Measurements from ENCODE around the gene KHNYN.
A peak's percentile ranks its signal among the peaks of the same experiment; 100 is the strongest.

Gene KHNYN

DNA sequence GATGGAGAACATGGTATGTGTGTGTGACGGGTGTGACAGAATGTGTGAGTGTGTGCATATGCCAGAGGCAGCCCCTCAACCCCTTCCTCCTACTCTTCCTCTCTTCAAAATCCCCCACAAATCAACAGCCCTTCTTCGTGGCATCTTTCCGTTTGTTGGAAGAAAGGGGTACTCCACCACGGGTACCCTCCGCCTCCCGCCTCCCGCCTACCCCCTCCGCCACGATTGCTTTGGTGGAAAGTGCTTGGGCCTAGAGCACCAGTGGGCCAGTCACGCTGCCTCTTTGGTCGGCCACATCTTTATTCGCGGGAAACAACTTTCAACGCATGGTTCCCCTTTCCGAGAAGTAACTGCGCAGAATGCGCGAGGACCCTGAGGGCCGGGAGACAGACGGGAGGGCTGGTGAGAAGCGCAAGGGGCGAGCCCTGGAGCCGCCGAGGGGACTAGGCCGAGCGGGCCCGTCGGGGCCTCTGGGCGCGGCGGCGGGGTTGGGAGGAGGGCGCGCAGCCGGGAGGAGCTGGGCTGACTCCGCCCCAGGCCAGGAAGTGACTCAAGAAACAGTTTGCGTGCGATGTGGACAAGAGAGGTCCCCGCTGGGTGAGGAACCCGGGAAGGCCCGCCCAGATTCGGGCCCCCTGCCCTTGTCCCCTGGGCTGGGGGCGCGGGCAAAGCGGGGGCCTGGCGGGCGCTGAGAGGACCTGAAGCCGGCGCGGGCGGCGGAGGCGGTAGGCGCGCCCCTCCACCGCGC lies at the start of gene KHNYN, which contains the start of gene CBLN3:
Gene KHNYN (plus strand): TSS at position 560 of the 748 bp plus-strand sequence. CDS start 777 bp downstream, outside the sequence.
Gene CBLN3 (minus strand): TSS at position 274 of the 748 bp plus-strand sequence. CDS start 614 bp downstream, outside the sequence.
- Histone ChIP-seq H3K27me3 (ENCODE audit: insufficient read depth, low read length, poor library complexity, severe bottlenecking) (no peaks in the 10 kb centered on the region), H3K9ac (ENCODE audit: low read depth, low read length, poor library complexity, severe bottlenecking) (peak within 1 kb of the TSS; percentile 92)

DNA sequence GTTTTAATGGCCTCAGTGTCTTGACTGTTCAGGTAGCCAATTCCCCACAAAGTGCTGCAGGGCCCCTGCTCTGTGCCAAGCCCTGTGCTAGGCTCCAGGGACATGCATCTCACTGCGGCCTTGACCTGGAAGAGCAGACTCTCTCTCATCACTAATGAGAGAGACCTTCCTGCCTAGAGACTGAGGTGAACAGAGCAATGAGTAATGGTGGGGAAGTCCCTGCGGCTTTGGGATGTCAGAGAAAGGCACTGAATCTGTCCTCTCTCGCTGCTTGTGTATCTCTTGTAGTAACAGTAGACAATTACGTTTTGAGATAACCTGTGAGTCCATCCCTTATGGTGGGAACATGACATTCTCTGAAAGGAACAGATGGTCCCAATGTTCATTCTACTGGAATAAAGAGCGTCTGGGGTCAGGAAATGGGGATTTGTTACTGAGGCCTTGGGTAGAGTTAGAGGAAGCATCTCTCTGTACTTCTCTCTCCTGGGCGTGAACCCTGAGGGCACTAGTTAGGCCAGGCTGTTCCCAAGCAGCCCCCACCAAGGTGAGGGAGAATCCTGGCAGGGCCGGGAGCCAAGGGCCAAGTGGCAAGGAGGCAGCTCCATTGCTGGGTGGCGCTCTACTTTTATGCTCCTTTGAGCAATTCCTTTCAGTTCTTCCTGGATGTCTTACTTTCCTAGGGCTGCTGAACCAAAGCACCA lies 48.2 kb upstream of the KHNYN start:
- Histone ChIP-seq H3K4me2 (ENCODE audit: low read depth, low read length, poor library complexity, severe bottlenecking) (no peak overlapping the region), H3K4me1 (ENCODE audit: insufficient read depth, low read length, poor library complexity, severe bottlenecking) (peaks cover 16% of the 10 kb centered on the region), H3K9me3 (ENCODE audit: insufficient read depth, low read depth, low read length) (no peaks in the 10 kb centered on the region), H3K9ac (ENCODE audit: low read depth, low read length, poor library complexity, severe bottlenecking) (no peak overlapping the region), H3K27me3 (ENCODE audit: insufficient read depth, low read length, poor library complexity, severe bottlenecking) (no peaks in the 10 kb centered on the region), H3K9me2 (replicated peaks; ENCODE audit: low read depth, low read length) (no peaks in the 10 kb centered on the region), H3K36me3 (ENCODE audit: insufficient read depth, low read length) (no peaks in the 10 kb centered on the region), H3K4me3 (ENCODE audit: low read length, poor library complexity, severe bottlenecking) (no peak overlapping the region), H3F3A (ENCODE audit: low read depth) (no peaks in the 10 kb centered on the region), H3K79me2 (ENCODE audit: insufficient read depth, low read length) (no peaks in the 10 kb centered on the region), H2AFZ (ENCODE audit: low read length) (no peak overlapping the region), H4K20me1 (ENCODE audit: insufficient read depth, low read length, poor library complexity, severe bottlenecking) (peaks cover 3% of the 10 kb centered on the region)
- TF ChIP-seq, protein P1, sequence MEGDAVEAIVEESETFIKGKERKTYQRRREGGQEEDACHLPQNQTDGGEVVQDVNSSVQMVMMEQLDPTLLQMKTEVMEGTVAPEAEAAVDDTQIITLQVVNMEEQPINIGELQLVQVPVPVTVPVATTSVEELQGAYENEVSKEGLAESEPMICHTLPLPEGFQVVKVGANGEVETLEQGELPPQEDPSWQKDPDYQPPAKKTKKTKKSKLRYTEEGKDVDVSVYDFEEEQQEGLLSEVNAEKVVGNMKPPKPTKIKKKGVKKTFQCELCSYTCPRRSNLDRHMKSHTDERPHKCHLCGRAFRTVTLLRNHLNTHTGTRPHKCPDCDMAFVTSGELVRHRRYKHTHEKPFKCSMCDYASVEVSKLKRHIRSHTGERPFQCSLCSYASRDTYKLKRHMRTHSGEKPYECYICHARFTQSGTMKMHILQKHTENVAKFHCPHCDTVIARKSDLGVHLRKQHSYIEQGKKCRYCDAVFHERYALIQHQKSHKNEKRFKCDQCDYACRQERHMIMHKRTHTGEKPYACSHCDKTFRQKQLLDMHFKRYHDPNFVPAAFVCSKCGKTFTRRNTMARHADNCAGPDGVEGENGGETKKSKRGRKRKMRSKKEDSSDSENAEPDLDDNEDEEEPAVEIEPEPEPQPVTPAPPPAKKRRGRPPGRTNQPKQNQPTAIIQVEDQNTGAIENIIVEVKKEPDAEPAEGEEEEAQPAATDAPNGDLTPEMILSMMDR (conservative IDR thresholded peaks at IDR 0.05; ENCODE audit: low read length), result no peak
- no peak for TF ChIP-seq EZH2phosphoT487 (IDR thresholded peaks at IDR 0.05; ENCODE audit: borderline replicate concordance)

More for the DNA sequence above, at the start of gene KHNYN, which contains the start of gene CBLN3:
- Histone ChIP-seq H3F3A (ENCODE audit: low read depth) (no peaks in the 10 kb centered on the region), H3K36me3 (ENCODE audit: insufficient read depth, low read length) (peaks cover 6% of the 10 kb centered on the region; the same call in 1 of the 2 replicates), H3K9me3 (ENCODE audit: insufficient read depth, low read depth, low read length) (no peaks in the 10 kb centered on the region), H3K9me2 (replicated peaks; ENCODE audit: low read depth, low read length) (no peaks in the 10 kb centered on the region), H3K79me2 (ENCODE audit: insufficient read depth, low read length) (peaks cover 33% of the 10 kb centered on the region), H3K4me2 (ENCODE audit: low read depth, low read length, poor library complexity, severe bottlenecking) (peak within 1 kb of the TSS; percentile 98), H4K20me1 (ENCODE audit: insufficient read depth, low read length, poor library complexity, severe bottlenecking) (peaks cover 27% of the 10 kb centered on the region), H3K4me3 (ENCODE audit: low read length, poor library complexity, severe bottlenecking) (peak within 1 kb of the TSS; percentile 92), H2AFZ (ENCODE audit: low read length) (peak within 1 kb of the TSS; percentile 85), H3K4me1 (ENCODE audit: insufficient read depth, low read length, poor library complexity, severe bottlenecking) (peaks cover 48% of the 10 kb centered on the region)
- TF ChIP-seq EZH2phosphoT487 (IDR thresholded peaks at IDR 0.05; ENCODE audit: borderline replicate concordance), result no peak
- TF ChIP-seq, protein P1 (conservative IDR thresholded peaks at IDR 0.05; ENCODE audit: low read length), result no peak

DNA sequence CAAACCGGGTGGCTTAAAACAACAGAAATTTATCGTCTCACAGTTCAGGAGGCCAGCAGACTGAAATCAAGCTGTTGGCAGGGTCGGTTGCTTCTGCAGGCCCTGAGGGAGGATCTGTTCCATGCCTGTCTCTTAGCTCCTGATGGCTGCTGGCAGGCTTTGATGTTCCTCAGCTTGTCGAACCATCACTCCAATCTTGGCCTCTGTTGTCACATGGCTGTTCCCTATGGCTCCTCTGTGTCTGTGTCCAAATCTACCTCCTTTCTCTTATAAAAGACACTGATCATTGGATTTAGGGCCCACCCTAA lies 47.7 kb upstream of the KHNYN start:
- TF ChIP-seq, protein P1 (conservative IDR thresholded peaks at IDR 0.05; ENCODE audit: low read length), result no peak
- TF ChIP-seq EZH2phosphoT487 (IDR thresholded peaks at IDR 0.05; ENCODE audit: borderline replicate concordance), result no peak

More for the DNA sequence above, 47.7 kb upstream of the KHNYN start:
- H3K4me2 ChIP-seq (ENCODE audit: low read depth, low read length, poor library complexity, severe bottlenecking), result no peak overlapping the region
- H3K27me3 ChIP-seq (ENCODE audit: insufficient read depth, low read length, poor library complexity, severe bottlenecking), result no peaks in the 10 kb centered on the region
- H3K9me3 ChIP-seq (ENCODE audit: insufficient read depth, low read depth, low read length), result no peaks in the 10 kb centered on the region
- H3K79me2 ChIP-seq (ENCODE audit: insufficient read depth, low read length), result no peaks in the 10 kb centered on the region
- H2AFZ ChIP-seq (ENCODE audit: low read length), result no peak overlapping the region
- no peaks in the 10 kb centered on the region for H3K9me2 ChIP-seq (replicated peaks; ENCODE audit: low read depth, low read length)
- H3K9ac ChIP-seq (ENCODE audit: low read depth, low read length, poor library complexity, severe bottlenecking), result no peak overlapping the region
- peaks cover 11% of the 10 kb centered on the region for H3K4me1 ChIP-seq (ENCODE audit: insufficient read depth, low read length, poor library complexity, severe bottlenecking)
- no peak overlapping the region for H3K4me3 ChIP-seq (ENCODE audit: low read length, poor library complexity, severe bottlenecking)
- H3K36me3 ChIP-seq (ENCODE audit: insufficient read depth, low read length), result no peaks in the 10 kb centered on the region
- no peaks in the 10 kb centered on the region for H4K20me1 ChIP-seq (ENCODE audit: insufficient read depth, low read length, poor library complexity, severe bottlenecking)
- no peaks in the 10 kb centered on the region for H3F3A ChIP-seq (ENCODE audit: low read depth)
